SK-N-DZ (cell line): ENCODE measurements around the gene GOLGA8H. TPM values are rescaled to one million over a fixed set of nuclear protein-coding genes. Genes with fewer than 3 reads are reported as not detected.
A peak's percentile ranks its signal among the peaks of the same experiment; 100 is the strongest.
"Not testable (repeated sequence)": the region's sequence is repeated elsewhere in the genome, so short reads cannot be mapped to it uniquely, and the experiment has no call there.

ENCODE experiments used
- DNase-seq: peaks from one replicate; pipeline ENCODE4 v3.0.0-alpha.2; 2015; ENCODE audit warnings: low spot score
- polyA plus RNA-seq, 2 experiments: library from polyadenylated mRNA; depleted of rRNA; stranded (reverse); fragments of >200 nt; gene quantifications; 2 replicates each; pipeline ENCODE4 v1.2.3, GENCODE V29; 2014
- small RNA-seq, 2 experiments: library from RNA; depleted of rRNA; stranded (forward); fragments of <200 nt; gene quantifications; one replicate each; pipeline ENCODE3, GENCODE V24; 2014

Gene GOLGA8H
- 0.36 and 0.39 TPM in 2 replicates for polyA plus RNA-seq (2014; cell fraction: cytosol; rRNA removed)
- polyA plus RNA-seq (2014; cell fraction: nucleus; rRNA removed): 0.85 and 2.3 TPM in 2 replicates

DNA sequence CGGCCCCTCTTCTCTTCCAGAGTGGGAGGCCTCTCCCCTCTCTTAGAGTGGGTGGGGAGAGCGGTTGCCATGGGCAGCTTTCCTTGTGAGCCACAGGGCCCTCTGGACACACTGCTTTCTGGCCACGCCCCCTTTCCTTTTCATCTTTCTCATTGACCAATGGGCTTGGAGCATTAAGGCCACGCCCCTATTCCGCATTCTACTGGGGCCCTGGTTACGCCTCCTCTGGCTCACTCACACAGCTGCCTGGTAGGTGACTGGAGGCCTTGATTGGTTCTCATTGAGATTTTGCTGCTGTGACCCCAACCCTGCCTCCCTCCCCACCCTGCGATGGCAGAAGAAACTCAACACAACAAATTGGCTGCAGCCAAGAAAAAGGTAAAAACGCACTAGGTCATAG is at the start of gene GOLGA8H:
Gene GOLGA8H (plus strand): TSS at position 233 of the 400 bp plus-strand sequence. CDS start 98 bp downstream, at position 331.
- DNase-seq: not testable (repeated sequence)

DNA sequence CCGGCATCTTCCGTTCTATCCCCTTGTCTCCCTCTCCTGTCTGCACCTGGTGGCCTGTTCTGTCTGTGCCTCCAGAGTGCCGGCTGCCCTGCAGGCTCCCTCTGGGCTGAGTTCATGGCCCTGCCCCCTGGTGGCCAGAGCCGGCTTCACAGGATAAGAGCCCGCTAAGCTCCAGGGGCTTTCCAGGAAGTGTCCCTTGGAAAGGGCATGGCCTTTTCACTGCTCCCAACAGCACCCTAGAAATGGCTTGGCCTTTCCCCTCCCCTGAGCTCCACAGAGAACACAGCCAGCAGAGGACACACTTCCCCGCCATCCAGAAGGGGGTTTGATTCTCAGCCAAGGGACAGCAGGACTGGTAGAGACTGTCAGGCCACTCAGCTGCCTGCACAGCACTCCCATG is 36.9 kb upstream of the GOLGA8H start:
- peak; percentile 0 for DNase-seq

DNA sequence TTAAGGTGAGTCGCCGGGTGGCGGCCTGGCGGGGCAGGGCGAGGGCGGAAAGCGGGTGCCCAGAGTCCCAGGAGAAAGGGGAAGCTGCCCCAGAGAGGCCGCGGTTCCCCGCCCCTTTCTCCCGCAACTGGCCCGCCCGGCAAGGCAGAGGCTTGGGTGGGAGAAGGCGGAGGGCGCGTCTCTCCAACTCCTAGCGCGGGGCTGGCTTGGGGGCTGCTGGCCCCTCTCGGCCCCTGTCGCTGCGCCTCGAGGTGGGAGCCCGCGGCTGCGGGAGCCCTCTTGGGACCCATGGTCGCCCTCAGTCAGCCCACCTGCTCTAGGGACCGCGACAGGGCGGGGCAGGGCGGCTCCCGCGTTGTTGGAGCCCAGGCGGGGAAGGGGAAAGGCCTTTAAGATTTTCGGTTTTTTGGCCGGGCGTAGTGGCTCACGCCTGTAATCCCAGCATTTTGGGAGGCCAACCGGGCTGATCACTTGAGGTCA is 30.8 kb upstream of the GOLGA8H start:
- not testable (repeated sequence) for DNase-seq

DNA sequence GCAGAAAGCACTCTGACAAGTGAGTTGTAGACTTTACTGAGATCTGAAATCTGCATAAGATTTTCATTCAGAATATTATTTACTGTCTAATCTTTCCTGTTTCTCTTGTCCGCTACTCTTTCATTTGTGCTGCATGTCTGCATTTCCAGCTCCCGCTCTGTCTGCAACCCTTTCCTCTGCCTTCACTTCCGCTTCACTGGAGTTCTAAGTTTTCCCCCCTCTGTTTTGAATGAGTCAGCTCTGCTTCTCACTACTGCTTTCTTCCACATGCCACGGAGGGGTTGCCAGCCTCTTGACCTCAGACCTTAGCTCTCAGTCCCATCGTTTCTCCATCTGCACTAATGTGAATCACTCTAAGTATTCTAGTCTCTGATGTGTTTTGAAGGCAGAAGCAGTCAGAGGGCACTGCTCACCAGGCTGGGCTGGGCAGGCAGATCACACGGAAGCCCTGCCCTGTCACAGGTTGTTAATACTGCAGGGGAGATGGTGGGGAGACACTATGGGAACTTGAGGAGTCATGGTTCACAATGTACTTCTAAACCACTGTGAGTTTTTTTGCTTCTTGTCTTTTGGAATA is 24.3 kb upstream of the GOLGA8H start:
- not testable (repeated sequence) for DNase-seq

GRCh38 chr15:30580716-30581115 is 23.1 kb upstream of the GOLGA8H start:
- not testable (repeated sequence) for DNase-seq

DNA sequence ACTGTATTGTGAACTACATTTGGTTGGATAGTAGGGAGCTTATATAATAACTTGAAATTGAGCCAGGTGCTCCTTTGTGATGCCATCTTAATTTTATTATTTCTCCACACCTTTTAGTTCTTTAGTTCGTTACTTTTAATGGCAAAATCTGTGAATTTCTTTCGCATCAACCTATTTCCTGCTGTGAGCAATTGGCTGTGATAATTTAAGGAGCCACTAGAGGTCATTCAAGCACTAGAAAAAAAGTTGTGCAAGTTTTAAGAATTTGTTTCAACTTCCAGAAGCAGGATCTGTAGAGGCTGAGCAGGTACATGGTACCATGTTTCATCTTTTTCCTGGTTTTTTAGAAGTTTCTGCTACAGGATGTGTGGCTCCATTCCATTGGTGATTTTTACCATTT is 4.9 kb upstream of the GOLGA8H start:
- not testable (repeated sequence) for DNase-seq

- not testable (repeated sequence) for DNase-seq
Observed at GRCh38 chr15:30612271-30612670, 8.4 kb downstream of the GOLGA8H start.

DNA sequence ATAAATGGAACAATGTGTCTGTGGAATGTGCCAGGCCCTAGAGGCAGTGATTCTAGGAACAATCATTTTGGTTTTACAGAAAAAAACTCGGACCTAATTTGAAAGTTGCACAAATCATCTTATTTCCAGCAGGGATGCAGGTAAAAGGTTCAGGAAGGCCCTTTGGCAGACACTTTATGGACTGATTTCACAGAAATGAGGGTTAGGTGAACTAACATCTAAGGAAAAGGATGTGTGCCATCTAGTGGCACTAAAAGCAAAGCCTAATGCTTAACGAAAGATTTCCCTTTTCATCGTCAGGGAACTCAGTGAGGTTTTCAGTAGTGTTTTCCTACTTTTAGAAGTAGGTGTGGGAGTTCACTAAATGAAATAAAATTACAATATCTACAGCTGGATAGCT is 17.5 kb downstream of the GOLGA8H start:
- DNase-seq: peak; percentile 3

DNA sequence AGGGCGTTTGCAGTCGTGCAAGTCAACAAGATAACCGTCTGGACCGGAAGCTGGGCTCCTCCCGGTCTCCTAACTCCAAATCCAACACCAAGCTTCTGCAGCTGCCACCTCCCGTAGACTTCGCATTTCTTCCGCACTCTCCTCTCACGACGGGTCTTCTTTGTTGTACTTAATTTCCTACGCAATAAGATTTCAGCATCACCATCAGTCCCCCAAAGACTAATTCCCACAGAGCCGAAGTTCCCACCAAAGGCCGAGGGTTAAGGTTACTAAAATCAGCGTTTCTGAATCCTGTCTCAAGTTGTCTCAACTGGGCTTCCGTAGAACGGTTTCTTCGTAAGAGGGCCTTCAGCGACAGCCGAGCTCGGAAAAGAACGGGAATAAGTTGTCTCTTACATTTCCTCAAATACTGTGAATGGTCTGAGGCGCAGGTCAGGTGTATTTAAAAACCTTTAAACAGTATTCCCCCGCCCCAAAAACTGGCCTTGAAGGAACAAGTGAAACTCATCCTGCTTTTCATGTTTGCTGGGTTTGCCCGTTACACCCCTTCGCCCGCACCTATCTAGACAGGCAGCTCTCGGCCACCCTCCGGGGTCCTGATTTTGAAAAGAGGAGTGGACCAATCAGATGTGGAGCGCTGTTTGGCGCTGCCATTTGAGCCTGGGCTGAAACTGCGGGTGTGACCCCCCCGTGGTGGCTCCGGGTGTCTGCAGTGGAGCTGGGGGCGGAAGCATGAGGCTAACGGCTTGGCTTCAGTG is 21.8 kb downstream of the GOLGA8H start, which contains the start of gene ARHGAP11B:
Gene ARHGAP11B (plus strand): TSS at position 693 of the 758 bp plus-strand sequence.
- peak; percentile 98 for DNase-seq

GRCh38 chr15:30626194-30626565 is 22.4 kb downstream of the GOLGA8H start:
- peak; percentile 30 for DNase-seq

- DNase-seq: peak; percentile 11
Observed at GRCh38 chr15:30626632-30627031, 22.8 kb downstream of the GOLGA8H start.

- DNase-seq: no peak
Observed at GRCh38 chr15:30650012-30650929, 46.4 kb downstream of the GOLGA8H start.

DNA sequence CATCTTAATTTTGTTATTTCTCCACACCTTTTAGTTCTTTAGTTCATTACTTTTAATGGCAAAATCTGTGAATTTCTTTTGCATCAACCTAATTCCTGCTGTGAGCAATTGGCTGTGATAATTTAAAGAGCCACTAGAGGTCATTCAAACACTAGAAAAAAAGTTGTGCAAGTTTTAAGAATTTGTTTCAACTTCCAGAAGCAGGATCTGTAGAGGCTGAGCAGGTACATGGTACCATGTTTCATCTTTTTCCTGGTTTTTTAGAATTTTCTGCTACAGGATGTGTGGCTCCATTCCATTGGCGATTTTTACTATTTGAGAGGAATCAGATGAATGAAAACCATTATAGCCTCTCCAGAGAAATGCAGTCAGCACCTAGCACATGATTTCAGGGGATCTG is 57.3 kb downstream of the GOLGA8H start:
- DNase-seq: not testable (repeated sequence)

Small RNA genes within 50 kb of the gene (small RNA-seq; reads per million reads assigned to genes)
- gene RF00096 (0 to 0.76 reads per million in 2 experiments), gene RN7SL628P (0 reads per million in 2 experiments), gene RN7SL796P (0 reads per million in 2 experiments)
